Measurements from ENCODE around the gene PARVB.

- TF ChIP-seq CTCF (IDR thresholded peaks at IDR 0.05), result no peak
- no peak for TF ChIP-seq POLR2A (IDR thresholded peaks at IDR 0.05)
Measured at GRCh38 chr22:44117746-44118145, 93.6 kb downstream of the PARVB start.
